ENCODE measurements around the gene XYLB.

DNA sequence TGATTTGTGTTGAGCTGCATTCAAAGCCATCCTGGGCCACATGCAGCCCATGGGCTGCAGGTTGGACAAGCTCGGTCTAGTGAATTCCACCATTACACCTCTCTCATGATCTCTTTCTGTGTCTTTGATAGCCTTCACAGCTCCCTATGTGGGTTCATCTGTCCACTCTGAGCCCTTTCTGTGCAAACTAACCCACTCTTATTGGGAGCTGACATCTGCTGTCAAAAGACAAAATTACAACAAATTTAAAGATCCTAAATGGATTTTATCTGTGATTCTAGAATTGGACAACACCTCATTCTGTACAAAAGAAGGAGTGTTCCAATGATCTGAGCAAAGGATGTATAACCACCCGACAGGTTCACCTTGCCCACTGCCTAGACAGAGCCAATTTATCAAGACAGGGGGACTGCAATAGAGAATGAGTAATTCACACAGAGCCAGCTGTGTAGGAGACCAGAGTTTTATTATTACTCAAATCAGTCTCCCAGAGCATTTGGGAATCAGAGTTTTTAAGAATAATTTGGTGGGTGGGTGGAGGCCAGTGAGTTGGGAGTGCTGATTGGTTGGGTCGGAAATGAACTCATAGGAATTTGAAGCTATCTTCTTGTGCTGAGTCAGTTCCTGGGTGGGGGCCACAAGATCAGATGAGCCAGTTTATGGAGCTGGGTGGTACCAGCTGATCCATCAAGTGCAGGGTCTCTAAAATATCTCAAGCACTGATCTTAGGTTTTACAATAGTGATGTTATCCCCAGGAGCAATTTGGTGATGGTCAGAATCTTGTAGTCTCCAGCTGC, 2.6 kb upstream of the XYLB start:
- TF ChIP-seq POLR2A (IDR thresholded peaks at IDR 0.05; ENCODE audit: low read length) (no peak), GATA1 (IDR thresholded peaks at IDR 0.05; ENCODE audit: low read depth, low read length) (no peak)
